Measurements from ENCODE around the gene PHACTR1.

DNA sequence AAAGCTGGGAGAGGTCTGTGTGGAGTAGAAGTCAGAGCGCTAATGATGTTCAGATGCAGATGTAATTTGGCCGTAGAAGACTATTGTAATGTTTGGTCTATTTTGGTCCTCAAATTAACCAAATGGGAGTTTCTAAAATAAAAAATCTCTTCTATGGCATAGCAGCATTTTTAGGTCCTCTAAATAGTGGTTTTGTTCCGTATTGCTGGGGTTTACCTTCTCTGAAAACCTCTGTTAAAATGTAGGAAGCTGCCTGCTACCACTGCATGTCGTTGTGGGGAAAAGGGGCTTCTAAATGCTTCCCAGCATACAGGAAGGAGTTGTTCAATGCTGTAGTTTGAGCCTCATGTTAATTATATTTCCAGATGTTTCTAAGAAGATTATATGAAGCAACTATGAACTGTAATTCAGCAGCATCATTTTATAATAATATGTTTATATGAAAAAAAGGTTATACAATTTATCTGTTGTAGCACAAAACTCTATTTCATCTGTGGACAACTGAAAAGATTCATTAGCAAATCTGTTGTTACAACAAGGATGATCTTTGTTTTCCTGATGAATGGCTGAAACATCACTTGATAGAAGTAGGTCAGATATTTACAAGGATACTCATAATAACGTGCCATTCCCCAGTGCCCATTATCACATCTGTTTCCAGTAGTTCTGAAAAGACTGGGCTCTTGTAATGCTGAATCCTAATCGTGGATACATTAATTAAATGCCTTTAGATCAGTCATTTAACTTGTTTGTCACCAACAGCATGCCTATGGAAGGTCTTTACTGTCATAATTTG lies 355.2 kb downstream of the PHACTR1 start:
- TF ChIP-seq EZH2phosphoT487 (IDR thresholded peaks at IDR 0.05; ENCODE audit: insufficient read depth, low read depth) (no peak), EZH2 (IDR thresholded peaks at IDR 0.05; ENCODE audit: insufficient read depth, poor library complexity, severe bottlenecking) (no peak)

All from GM23248 (cell line).